Measurements from ENCODE around the gene ARHGAP5.

ARHGAP5 gene

GRCh38 chr14:32206552-32206951, 129.4 kb downstream of the ARHGAP5 start:
- no peak overlapping the region for H3K4me3 ChIP-seq (ENCODE audit: low read length)
- no peak for DNase-seq (ENCODE audit: low read depth)
- TF ChIP-seq CTCF (IDR thresholded peaks at IDR 0.05; ENCODE audit: insufficient read depth, low read depth, low read length, missing control alignments) = no peak

- no peak for TF ChIP-seq CTCF (IDR thresholded peaks at IDR 0.05; ENCODE audit: insufficient read depth, low read depth, low read length, missing control alignments)
- DNase-seq (ENCODE audit: low read depth) = no peak
- H3K4me3 ChIP-seq (ENCODE audit: low read length) = no peak overlapping the region
Observed at GRCh38 chr14:32208490-32208889, 131.4 kb downstream of the ARHGAP5 start.
